Testis (tissue), 2 donors: ENCODE results near the gene LSM14A.

Source experiments
- CTCF ChIP-seq, 3 experiments: fragments of 450-650 bp in 2 of 3; fragments of 200-600 bp in 1 of 3; sonication (generic) in 1 of 3; IDR thresholded peaks; one replicate each; pipeline ENCODE4 v1.5.1; 2016 to 2019; ENCODE audit warnings: antibody characterized with exemption in 3 of 3, mild to moderate bottlenecking in 2 of 3, moderate library complexity in 1 of 3
- POLR2A ChIP-seq: fragments of 450-650 bp; IDR thresholded peaks from one replicate; pipeline ENCODE4 v1.6.1; 2017; ENCODE audit warnings: antibody characterized with exemption, mild to moderate bottlenecking, moderate library complexity

- TF ChIP-seq POLR2A (no peak), CTCF (IDR thresholded peaks at IDR 0.05) (no peak)
These were observed 85.2 kb downstream of the LSM14A start for GRCh38 chr19:34257559-34257924.
